Esophagus squamous epithelium (tissue), 5 donors: Measurements from ENCODE around the gene CCSER1. TPM values are rescaled to one million over a fixed set of nuclear protein-coding genes. Genes with fewer than 3 reads are reported as not detected.

Experiments
- DNase-seq: peaks from one replicate; lab custom pipeline; 2025; lab: John Stamatoyannopoulos, UW
- H3K27ac ChIP-seq, 4 donors: fragments of 200-600 bp; sonication (generic); one replicate each; pipeline ENCODE4 v1.5.1; 2016 to 2019; ENCODE audit warnings: mild to moderate bottlenecking in 1 of 4
- H3K27me3 ChIP-seq, 4 donors: fragments of 200-600 bp; sonication (generic); 1 replicate in 3 of 4; 2 replicates in 1 of 4; pipeline versions ENCODE4 v1.5.1 to v1.6.0; 2017 to 2021; ENCODE audit warnings: antibody characterized with exemption in 1 of 4
- H3K36me3 ChIP-seq, 3 donors: fragments of 200-600 bp; sonication (generic); one replicate each; pipeline ENCODE4 v1.5.1; 2016 to 2019
- H3K4me1 ChIP-seq, 3 donors: fragments of 200-600 bp; sonication (generic); one replicate each; pipeline ENCODE4 v1.5.1; 2017 to 2019
- H3K4me3 ChIP-seq, 4 donors: fragments of 200-600 bp; sonication (generic); 1 replicate in 3 of 4; 2 replicates in 1 of 4; pipeline ENCODE4 v1.5.1; 2016 to 2019; ENCODE audit warnings: mild to moderate bottlenecking in 2 of 4, moderate library complexity in 1 of 4
- H3K9me3 ChIP-seq, 3 donors: fragments of 200-600 bp; sonication (generic); one replicate each; pipeline ENCODE4 v1.5.1; 2016 to 2019
- POLR2A ChIP-seq, 4 donors: fragments of 450-650 bp; IDR thresholded peaks; one replicate each; pipeline ENCODE4 v1.6.1; 2017; ENCODE audit warnings: antibody characterized with exemption in 4 of 4, mild to moderate bottlenecking in 4 of 4, moderate library complexity in 3 of 4
- WGBS, 2 donors: methylation state at CpG; one replicate each; pipeline ENCODE4 v1.1.5; 2018; 5-methylcytosine and 5-hydroxymethylcytosine counted together
- intact Hi-C: fragments of 100-400 bp; cut with DNase I; formaldehyde crosslinking; loops from one replicate; pipeline ENCODE4 v1.15.0; 2022
- total RNA-seq, 4 donors: library from RNA; depleted of rRNA; stranded (reverse); fragments of >200 nt; gene quantifications; one replicate each; pipeline ENCODE4 v1.1.0, GENCODE V29; 2016
- TF ChIP-seq, protein P1 (sequence below), 6 experiments: fragments of 450-650 bp in 4 of 6; fragments of 200-600 bp in 2 of 6; sonication (generic) in 2 of 6; IDR thresholded peaks; one replicate each; pipeline ENCODE4 v1.5.1; 2016 to 2019; ENCODE audit warnings: antibody characterized with exemption in 6 of 6, mild to moderate bottlenecking in 4 of 6, moderate library complexity in 4 of 6
- donor health status: DM: yes; HTN: yes; CAD: no.

CCSER1 gene
- total RNA-seq, 4 donors from 2014 or later: 1.2 to 12.4 (median 2.2) TPM

DNA sequence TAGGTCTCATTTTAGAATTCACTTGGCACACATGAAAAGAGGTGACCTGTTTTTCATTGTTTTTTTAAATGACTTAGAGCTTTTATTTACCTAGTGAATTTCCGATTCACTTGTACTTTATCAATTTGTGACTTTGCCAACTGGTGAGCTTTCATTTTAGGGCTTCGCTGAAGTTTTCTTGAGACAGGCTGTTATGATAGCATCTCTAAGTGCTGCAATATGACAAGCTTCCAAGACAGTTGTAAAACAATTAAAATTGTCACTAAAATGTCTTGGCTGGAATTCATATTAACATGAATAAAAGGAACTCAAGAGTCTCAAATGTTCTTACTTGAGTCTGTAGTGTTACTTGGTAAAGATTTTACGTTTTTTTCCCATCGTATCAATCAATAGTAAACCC lies 1344.9 kb downstream of the CCSER1 start:
- 47 to 64% methylated on average over 4 of the region's 4 CpGs for WGBS, 2 donors
- H3K9me3 ChIP-seq: peaks cover 0 to 3% (median 0%) of the 10 kb centered on the region in 3 donors

DNA sequence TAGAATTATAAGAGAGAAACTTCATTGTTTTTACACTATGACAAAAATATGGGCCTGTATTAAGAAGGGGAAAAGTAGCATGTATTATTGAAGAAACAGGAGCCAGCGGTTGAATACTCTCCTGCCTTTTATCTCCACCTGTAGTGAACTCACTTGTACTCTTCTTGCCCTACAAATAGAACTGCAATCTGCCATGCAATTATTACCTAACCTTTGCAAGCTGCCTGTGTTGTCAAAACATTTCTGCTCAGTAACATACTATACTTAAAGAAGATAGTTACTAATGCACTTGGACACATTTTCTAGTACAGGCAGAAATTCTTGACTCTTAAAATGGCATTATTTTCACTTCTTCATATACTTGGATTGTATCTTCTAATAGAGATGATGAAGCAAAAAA lies 1358.2 kb downstream of the CCSER1 start:
- DNase-seq: no peak
- 57 to 74% methylated on average over 1 of the region's 1 CpG for WGBS, 2 donors
- TF ChIP-seq POLR2A (IDR thresholded peaks at IDR 0.05): no peak
- TF ChIP-seq, protein P1, sequence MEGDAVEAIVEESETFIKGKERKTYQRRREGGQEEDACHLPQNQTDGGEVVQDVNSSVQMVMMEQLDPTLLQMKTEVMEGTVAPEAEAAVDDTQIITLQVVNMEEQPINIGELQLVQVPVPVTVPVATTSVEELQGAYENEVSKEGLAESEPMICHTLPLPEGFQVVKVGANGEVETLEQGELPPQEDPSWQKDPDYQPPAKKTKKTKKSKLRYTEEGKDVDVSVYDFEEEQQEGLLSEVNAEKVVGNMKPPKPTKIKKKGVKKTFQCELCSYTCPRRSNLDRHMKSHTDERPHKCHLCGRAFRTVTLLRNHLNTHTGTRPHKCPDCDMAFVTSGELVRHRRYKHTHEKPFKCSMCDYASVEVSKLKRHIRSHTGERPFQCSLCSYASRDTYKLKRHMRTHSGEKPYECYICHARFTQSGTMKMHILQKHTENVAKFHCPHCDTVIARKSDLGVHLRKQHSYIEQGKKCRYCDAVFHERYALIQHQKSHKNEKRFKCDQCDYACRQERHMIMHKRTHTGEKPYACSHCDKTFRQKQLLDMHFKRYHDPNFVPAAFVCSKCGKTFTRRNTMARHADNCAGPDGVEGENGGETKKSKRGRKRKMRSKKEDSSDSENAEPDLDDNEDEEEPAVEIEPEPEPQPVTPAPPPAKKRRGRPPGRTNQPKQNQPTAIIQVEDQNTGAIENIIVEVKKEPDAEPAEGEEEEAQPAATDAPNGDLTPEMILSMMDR (IDR thresholded peaks at IDR 0.05): no peak

More for the DNA sequence above, 1344.9 kb downstream of the CCSER1 start:
- H3K4me1 ChIP-seq: no peaks in the 10 kb centered on the region
- no peak for DNase-seq
- no peaks in the 10 kb centered on the region for H3K36me3 ChIP-seq
- intact Hi-C loops: no loop called here
- no peaks in the 10 kb centered on the region for H3K27me3 ChIP-seq
- TF ChIP-seq, protein P1 (IDR thresholded peaks at IDR 0.05): no peak
- TF ChIP-seq POLR2A (IDR thresholded peaks at IDR 0.05): no peak
- no peak overlapping the region for H3K27ac ChIP-seq
- no peak overlapping the region for H3K4me3 ChIP-seq

DNA sequence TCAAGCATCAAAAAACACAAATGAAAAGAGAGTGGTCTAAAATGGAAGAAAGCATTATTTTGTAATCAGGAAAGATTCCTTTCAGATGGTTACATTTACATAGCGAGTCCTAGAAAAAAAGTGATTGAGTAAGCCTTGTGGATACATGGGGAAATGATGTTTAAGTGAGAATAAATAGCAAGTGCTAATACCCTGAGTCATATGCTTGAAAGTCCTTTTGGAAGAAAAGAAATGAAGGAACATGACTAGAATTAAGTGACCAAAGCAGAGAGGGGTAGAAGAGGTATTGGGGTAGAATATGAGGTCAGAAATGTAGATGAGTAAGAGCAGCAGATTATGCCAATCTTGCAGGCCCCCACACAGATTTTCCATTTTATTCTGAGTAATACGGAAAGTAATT lies 1361.8 kb downstream of the CCSER1 start:
- intact Hi-C loops: no loop called here
- H3K27me3 ChIP-seq: no peaks in the 10 kb centered on the region
- no peaks in the 10 kb centered on the region for H3K36me3 ChIP-seq
- no peaks in the 10 kb centered on the region for H3K9me3 ChIP-seq
- H3K4me1 ChIP-seq: no peaks in the 10 kb centered on the region
- DNase-seq: no peak
- no peak overlapping the region for H3K4me3 ChIP-seq
- TF ChIP-seq, protein P1 (IDR thresholded peaks at IDR 0.05): no peak
- TF ChIP-seq POLR2A (IDR thresholded peaks at IDR 0.05): no peak
- 79 to 86% methylated on average over 2 of the region's 2 CpGs for WGBS, 2 donors
- H3K27ac ChIP-seq: no peak overlapping the region

More for the DNA sequence above, 1358.2 kb downstream of the CCSER1 start:
- intact Hi-C loops: no loop called here
- Histone ChIP-seq H3K27me3 (no peaks in the 10 kb centered on the region), H3K36me3 (no peaks in the 10 kb centered on the region), H3K4me3 (no peak overlapping the region), H3K9me3 (no peaks in the 10 kb centered on the region), H3K27ac (no peak overlapping the region), H3K4me1 (no peaks in the 10 kb centered on the region)

DNA sequence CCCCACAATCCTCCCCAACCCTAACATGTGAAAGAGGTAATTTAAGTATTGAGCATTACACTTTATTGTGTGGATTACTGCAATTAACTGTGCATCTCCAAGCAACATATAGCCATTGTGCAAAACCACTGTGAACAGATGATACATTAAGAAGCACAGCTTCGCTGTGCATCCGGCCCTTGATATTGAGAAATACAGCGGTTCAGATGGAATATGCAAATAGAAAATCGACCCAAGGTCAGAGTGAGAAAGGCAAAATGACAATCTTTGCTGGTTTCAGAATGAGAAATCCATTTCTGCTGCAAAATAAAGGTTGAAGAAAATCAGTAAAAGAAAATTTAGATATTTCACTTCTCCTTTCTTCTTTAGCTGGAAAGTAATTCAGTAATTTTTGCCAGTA lies 1370.7 kb downstream of the CCSER1 start:
- DNase-seq: no peak
- TF ChIP-seq POLR2A (IDR thresholded peaks at IDR 0.05): no peak
- intact Hi-C loops: no loop called here
- no peaks in the 10 kb centered on the region for H3K4me1 ChIP-seq
- H3K9me3 ChIP-seq: no peaks in the 10 kb centered on the region
- WGBS, 2 donors: 69 to 79% methylated on average over 4 of the region's 4 CpGs
- H3K36me3 ChIP-seq: no peaks in the 10 kb centered on the region
- no peaks in the 10 kb centered on the region for H3K27me3 ChIP-seq
- H3K27ac ChIP-seq: no peak overlapping the region
- no peak overlapping the region for H3K4me3 ChIP-seq

DNA sequence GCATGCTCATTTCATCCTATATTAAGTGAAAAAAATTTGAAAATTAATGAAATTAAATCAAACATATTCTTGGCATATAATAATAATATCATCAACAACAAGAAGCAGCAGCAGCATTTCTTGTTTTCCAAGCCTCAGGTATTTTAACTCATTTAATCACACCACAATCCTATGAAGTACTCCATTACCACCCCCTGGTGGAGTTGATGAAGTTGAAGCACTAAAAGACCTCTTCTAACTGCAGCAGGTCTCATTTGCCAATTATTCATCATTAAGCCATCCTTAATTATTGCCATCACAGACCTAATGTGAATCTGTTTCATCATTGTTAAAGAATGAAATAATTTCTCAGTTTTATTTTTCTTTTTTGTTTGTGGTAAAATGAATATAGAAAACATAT lies 1375.2 kb downstream of the CCSER1 start:
- Histone ChIP-seq H3K4me1 (no peaks in the 10 kb centered on the region), H3K9me3 (no peaks in the 10 kb centered on the region), H3K4me3 (no peak overlapping the region), H3K27me3 (no peaks in the 10 kb centered on the region), H3K36me3 (no peaks in the 10 kb centered on the region), H3K27ac (no peak overlapping the region)
- intact Hi-C loops: no loop called here
- no peak for DNase-seq
- TF ChIP-seq POLR2A (IDR thresholded peaks at IDR 0.05): no peak
- TF ChIP-seq, protein P1 (IDR thresholded peaks at IDR 0.05): no peak

- no peaks in the 10 kb centered on the region for H3K4me1 ChIP-seq
- no peaks in the 10 kb centered on the region for H3K27me3 ChIP-seq
- no peaks in the 10 kb centered on the region for H3K36me3 ChIP-seq
- no peak for DNase-seq
- H3K27ac ChIP-seq: no peak overlapping the region
- no peak overlapping the region for H3K4me3 ChIP-seq
- no peak for TF ChIP-seq POLR2A (IDR thresholded peaks at IDR 0.05)
- TF ChIP-seq, protein P1 (IDR thresholded peaks at IDR 0.05): no peak
- intact Hi-C loops: no loop called here
- peaks cover 0 to 6% (median 6%) of the 10 kb centered on the region in 3 donors for H3K9me3 ChIP-seq
These were observed 1386.1 kb downstream of the CCSER1 start for GRCh38 chr4:91513326-91513725.
